ENCODE results near the gene SPATA22. TPM values are rescaled to one million over a fixed set of nuclear protein-coding genes. Genes with fewer than 3 reads are reported as not detected.
"Not testable (repeated sequence)": the region's sequence is repeated elsewhere in the genome, so short reads cannot be mapped to it uniquely, and the experiment has no call there.

Gene SPATA22
- total and polyA plus RNA-seq, 2 of the 13 experiments (the other 11 are each of a cell fraction or from before 2014, with no cell fraction given), result not detected

DNA sequence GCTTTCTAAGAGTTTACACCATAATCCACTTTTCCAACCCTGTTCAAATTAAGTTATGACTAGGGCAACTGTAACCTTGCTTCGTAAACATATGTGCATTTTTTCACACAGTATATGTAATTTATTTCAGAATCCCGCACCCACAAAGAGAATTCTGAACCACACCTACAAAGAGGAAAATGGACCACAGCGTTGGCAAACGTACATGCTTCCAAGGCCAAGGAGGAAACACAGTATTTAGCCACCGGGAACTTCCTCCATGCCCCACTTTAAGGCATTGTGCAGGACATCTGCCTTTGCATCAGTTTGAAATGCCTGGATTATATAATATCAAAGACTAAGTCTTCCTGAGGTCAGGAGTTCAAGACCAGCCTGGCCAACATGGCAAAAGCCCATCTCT lies 2.1 kb downstream of the SPATA22 start (continued):
- TF ChIP-seq, protein P1, sequence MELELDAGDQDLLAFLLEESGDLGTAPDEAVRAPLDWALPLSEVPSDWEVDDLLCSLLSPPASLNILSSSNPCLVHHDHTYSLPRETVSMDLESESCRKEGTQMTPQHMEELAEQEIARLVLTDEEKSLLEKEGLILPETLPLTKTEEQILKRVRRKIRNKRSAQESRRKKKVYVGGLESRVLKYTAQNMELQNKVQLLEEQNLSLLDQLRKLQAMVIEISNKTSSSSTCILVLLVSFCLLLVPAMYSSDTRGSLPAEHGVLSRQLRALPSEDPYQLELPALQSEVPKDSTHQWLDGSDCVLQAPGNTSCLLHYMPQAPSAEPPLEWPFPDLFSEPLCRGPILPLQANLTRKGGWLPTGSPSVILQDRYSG (CRISPR knock-in tag; IDR thresholded peaks at IDR 0.05), result no peak
- no peak for TF ChIP-seq DPF2 (CRISPR knock-in tag; IDR thresholded peaks at IDR 0.05; ENCODE audit: borderline replicate concordance, low read depth)
- TF ChIP-seq MED8 (CRISPR knock-in tag; IDR thresholded peaks at IDR 0.05; ENCODE audit: insufficient replicate concordance), result no peak

DNA sequence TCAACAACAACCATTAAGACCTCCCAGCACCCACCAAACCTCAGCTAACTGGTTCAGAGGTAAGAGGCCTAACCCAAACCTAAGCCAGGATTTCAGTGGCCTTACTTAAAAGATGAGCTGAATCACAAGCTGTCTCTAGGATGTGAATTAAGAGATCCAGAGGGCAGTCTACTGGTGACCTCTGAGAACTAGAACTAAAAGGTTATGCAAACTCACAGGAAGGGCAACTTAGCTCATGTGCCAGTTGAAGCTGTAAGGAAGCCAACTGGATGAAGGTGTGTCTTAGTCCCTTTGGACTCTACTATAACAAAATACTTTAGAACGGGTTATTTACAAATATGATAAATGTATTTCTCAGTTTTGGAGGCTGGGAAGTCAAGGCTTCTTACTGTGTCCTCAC lies 5.3 kb downstream of the SPATA22 start:
- H3K9ac ChIP-seq (ENCODE audit: insufficient read depth, low read depth, low read length); H3K4me1 ChIP-seq (ENCODE audit: insufficient read depth, low read length); H3K79me2 ChIP-seq (ENCODE audit: insufficient read depth, low read length); H3K27ac ChIP-seq (ENCODE audit: extremely low read length, insufficient read depth, low read length); H2AFZ ChIP-seq (ENCODE audit: low read length); ATAC-seq; H3K4me3 ChIP-seq (replicated peaks in 1 of 3; ENCODE audit: insufficient read depth in 1 of 3, low read depth in 2 of 3, low read length in 3 of 3); FAIRE-seq; intact Hi-C loops (cut with micrococcal nuclease; ENCODE audit: unreplicated experiment); POLR2A ChIA-PET; H3K4me2 ChIP-seq (ENCODE audit: low read depth, low read length); BruUV-seq (replicated peaks); H3K27me3 ChIP-seq (ENCODE audit: control insufficient read depth in 1 of 2, insufficient read depth in 2 of 2, low read length in 2 of 2); H3K9me3 ChIP-seq (ENCODE audit: low read length); CTCF ChIA-PET (ENCODE audit: low intra/inter-chr PET ratio, low total read pairs); in situ Hi-C loops (cut with HindIII; ENCODE audit: extremely low pct_ligation_motif_present, low pct_unique_long_range_greater_than_20kb); H3K36me3 ChIP-seq (replicated peaks in 1 of 2; ENCODE audit: control insufficient read depth in 1 of 2, insufficient read depth in 2 of 2, low read length in 2 of 2); DNase-seq (ENCODE audit: low spot score); H4K20me1 ChIP-seq (ENCODE audit: insufficient read depth, low read length): not testable (repeated sequence)
- WGBS (ENCODE audit: low lambda C conversion rate), result 0% methylated on average over 1 of the region's 1 CpG

DNA sequence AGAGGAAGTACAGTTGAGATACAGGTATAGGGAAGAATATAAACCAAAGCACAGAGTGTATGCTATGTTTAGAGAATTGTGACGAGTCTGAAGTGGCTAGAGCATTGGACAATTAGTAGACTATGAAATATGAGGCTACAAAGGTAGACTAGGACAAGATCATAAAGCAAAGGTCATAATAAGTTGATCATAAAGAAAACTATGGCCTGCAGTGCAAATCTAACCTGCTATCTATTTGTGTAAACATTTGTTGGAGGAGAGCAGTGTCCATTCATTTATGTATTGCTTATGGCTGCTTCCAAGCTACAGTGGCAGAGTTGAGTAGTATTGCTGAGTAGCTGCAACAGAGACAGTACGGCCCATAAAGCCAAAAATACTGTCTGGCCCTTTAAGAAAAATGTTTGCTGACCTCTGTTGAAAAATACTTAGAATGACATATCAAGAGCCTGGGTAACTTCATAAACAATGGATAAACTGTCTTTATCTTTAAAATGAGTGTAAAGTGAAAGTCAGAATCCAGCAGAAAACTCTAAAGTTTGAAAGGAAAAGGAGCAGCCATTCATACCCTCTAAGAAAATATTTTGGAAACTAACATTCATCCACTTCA lies 23.5 kb downstream of the SPATA22 start:
- in situ Hi-C loops (cut with HindIII; ENCODE audit: extremely low pct_ligation_motif_present, low pct_unique_long_range_greater_than_20kb) (no loop called here), intact Hi-C loops (cut with micrococcal nuclease; ENCODE audit: unreplicated experiment) (no loop called here)
- BruUV-seq (replicated peaks), result no TSS peak
- WGBS (ENCODE audit: low lambda C conversion rate), result 24% methylated on average over 2 of the region's 2 CpGs
- no peaks in the 10 kb centered on the region for H4K20me1 ChIP-seq (ENCODE audit: insufficient read depth, low read length)
- H3K4me2 ChIP-seq (ENCODE audit: low read depth, low read length), result no peak overlapping the region
- no peak overlapping the region for H3K4me3 ChIP-seq (replicated peaks in 1 of 3; ENCODE audit: insufficient read depth in 1 of 3, low read depth in 2 of 3, low read length in 3 of 3)
- no peak overlapping the region for H3K9ac ChIP-seq (ENCODE audit: insufficient read depth, low read depth, low read length)
- H3K9me3 ChIP-seq (ENCODE audit: low read length), result no peaks in the 10 kb centered on the region
- ATAC-seq, result no peak
- H2AFZ ChIP-seq (ENCODE audit: low read length), result no peak overlapping the region
- H3K36me3 ChIP-seq (replicated peaks in 1 of 2; ENCODE audit: control insufficient read depth in 1 of 2, insufficient read depth in 2 of 2, low read length in 2 of 2), result no peaks in the 10 kb centered on the region
- no peaks in the 10 kb centered on the region for H3K79me2 ChIP-seq (ENCODE audit: insufficient read depth, low read length)
- ChIA-PET CTCF (ENCODE audit: low intra/inter-chr PET ratio, low total read pairs) (no interaction called here), POLR2A (no interaction called here)
- H3K27ac ChIP-seq (ENCODE audit: extremely low read length, insufficient read depth, low read length), result no peak overlapping the region
- no peaks in the 10 kb centered on the region for H3K27me3 ChIP-seq (ENCODE audit: control insufficient read depth in 1 of 2, insufficient read depth in 2 of 2, low read length in 2 of 2)
- H3K4me1 ChIP-seq (ENCODE audit: insufficient read depth, low read length), result no peaks in the 10 kb centered on the region
- FAIRE-seq, result no peak
- no peak for DNase-seq (ENCODE audit: low spot score)
- TF ChIP-seq, protein P2, sequence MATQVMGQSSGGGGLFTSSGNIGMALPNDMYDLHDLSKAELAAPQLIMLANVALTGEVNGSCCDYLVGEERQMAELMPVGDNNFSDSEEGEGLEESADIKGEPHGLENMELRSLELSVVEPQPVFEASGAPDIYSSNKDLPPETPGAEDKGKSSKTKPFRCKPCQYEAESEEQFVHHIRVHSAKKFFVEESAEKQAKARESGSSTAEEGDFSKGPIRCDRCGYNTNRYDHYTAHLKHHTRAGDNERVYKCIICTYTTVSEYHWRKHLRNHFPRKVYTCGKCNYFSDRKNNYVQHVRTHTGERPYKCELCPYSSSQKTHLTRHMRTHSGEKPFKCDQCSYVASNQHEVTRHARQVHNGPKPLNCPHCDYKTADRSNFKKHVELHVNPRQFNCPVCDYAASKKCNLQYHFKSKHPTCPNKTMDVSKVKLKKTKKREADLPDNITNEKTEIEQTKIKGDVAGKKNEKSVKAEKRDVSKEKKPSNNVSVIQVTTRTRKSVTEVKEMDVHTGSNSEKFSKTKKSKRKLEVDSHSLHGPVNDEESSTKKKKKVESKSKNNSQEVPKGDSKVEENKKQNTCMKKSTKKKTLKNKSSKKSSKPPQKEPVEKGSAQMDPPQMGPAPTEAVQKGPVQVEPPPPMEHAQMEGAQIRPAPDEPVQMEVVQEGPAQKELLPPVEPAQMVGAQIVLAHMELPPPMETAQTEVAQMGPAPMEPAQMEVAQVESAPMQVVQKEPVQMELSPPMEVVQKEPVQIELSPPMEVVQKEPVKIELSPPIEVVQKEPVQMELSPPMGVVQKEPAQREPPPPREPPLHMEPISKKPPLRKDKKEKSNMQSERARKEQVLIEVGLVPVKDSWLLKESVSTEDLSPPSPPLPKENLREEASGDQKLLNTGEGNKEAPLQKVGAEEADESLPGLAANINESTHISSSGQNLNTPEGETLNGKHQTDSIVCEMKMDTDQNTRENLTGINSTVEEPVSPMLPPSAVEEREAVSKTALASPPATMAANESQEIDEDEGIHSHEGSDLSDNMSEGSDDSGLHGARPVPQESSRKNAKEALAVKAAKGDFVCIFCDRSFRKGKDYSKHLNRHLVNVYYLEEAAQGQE (IDR thresholded peaks at IDR 0.05; ENCODE audit: borderline replicate concordance in 1 of 2, low read depth in 1 of 2, low read length in 2 of 2), result no peak
- TF ChIP-seq, protein P3, sequence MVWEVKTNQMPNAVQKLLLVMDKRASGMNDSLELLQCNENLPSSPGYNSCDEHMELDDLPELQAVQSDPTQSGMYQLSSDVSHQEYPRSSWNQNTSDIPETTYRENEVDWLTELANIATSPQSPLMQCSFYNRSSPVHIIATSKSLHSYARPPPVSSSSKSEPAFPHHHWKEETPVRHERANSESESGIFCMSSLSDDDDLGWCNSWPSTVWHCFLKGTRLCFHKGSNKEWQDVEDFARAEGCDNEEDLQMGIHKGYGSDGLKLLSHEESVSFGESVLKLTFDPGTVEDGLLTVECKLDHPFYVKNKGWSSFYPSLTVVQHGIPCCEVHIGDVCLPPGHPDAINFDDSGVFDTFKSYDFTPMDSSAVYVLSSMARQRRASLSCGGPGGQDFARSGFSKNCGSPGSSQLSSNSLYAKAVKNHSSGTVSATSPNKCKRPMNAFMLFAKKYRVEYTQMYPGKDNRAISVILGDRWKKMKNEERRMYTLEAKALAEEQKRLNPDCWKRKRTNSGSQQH (CRISPR knock-in tag; IDR thresholded peaks at IDR 0.05; ENCODE audit: low read depth), result no peak
- TF ChIP-seq ZNF224 (CRISPR knock-in tag; IDR thresholded peaks at IDR 0.05), result no peak
- TF ChIP-seq HNRNPL (IDR thresholded peaks at IDR 0.05; ENCODE audit: low read depth, low read length), result no peak
- TF ChIP-seq ZNF382 (CRISPR knock-in tag; IDR thresholded peaks at IDR 0.05; ENCODE audit: borderline replicate concordance), result no peak
- TF ChIP-seq ZFP90 (CRISPR knock-in tag; IDR thresholded peaks at IDR 0.05; ENCODE audit: borderline replicate concordance), result no peak
- TF ChIP-seq PAWR (CRISPR knock-in tag; IDR thresholded peaks at IDR 0.05; ENCODE audit: borderline replicate concordance), result no peak

Data from HepG2 (cell line).